ENCODE measurements around the gene MYRIP.

GRCh38 chr3:39882111-39882510 is 72.7 kb downstream of the MYRIP start:
- no peak for TF ChIP-seq SP1 (IDR thresholded peaks at IDR 0.05)
- no peak for TF ChIP-seq TARDBP (IDR thresholded peaks at IDR 0.05)
- no peak for TF ChIP-seq L3MBTL2 (conservative IDR thresholded peaks at IDR 0.05)
- TF ChIP-seq SUZ12 (IDR thresholded peaks at IDR 0.05), result no peak
